GM19372 (cell line): ENCODE data around the gene COL19A1.
"Not testable (repeated sequence)": the region's sequence is repeated elsewhere in the genome, so short reads cannot be mapped to it uniquely, and the experiment has no call there.

Source experiments
- ATAC-seq: cut with Tn5 transposase; IDR thresholded peaks from one replicate; pipeline ENCODE4 v1.9.1; 2021; ENCODE audit warnings: mild to moderate bottlenecking, low read depth, moderate library complexity; ENCODE audit not compliant: unreplicated experiment

Gene COL19A1

GRCh38 chr6:69865126-69865525 lies 1.2 kb upstream of the COL19A1 start:
- ATAC-seq = no peak

- ATAC-seq = peak; percentile 39
Observed at GRCh38 chr6:69866770-69867638, 648 bp downstream of the COL19A1 start.

GRCh38 chr6:69867639-69867976 lies 1.3 kb downstream of the COL19A1 start:
- ATAC-seq = no peak

- ATAC-seq = no peak
Observed at GRCh38 chr6:69868252-69868804, 2.0 kb downstream of the COL19A1 start.

GRCh38 chr6:69868961-69869360 lies 2.6 kb downstream of the COL19A1 start:
- no peak for ATAC-seq

- ATAC-seq = no peak
Observed at GRCh38 chr6:69871107-69871506, 4.8 kb downstream of the COL19A1 start.

GRCh38 chr6:69873291-69873690 lies 6.9 kb downstream of the COL19A1 start:
- ATAC-seq = no peak

- ATAC-seq = no peak
Observed at GRCh38 chr6:69875715-69876114, 9.4 kb downstream of the COL19A1 start.

- no peak for ATAC-seq
Observed at GRCh38 chr6:69878795-69879194, 12.4 kb downstream of the COL19A1 start.

GRCh38 chr6:69880601-69881000 lies 14.2 kb downstream of the COL19A1 start:
- no peak for ATAC-seq

GRCh38 chr6:69881322-69882151 lies 15.2 kb downstream of the COL19A1 start:
- peak; percentile 76 for ATAC-seq

- no peak for ATAC-seq
Observed at GRCh38 chr6:69883551-69883950, 17.2 kb downstream of the COL19A1 start.

GRCh38 chr6:69884231-69884630 lies 17.9 kb downstream of the COL19A1 start:
- ATAC-seq = no peak

GRCh38 chr6:69887026-69887425 lies 20.7 kb downstream of the COL19A1 start:
- peak; percentile 63 for ATAC-seq

- ATAC-seq = no peak
Observed at GRCh38 chr6:69887714-69888345, 21.5 kb downstream of the COL19A1 start.

GRCh38 chr6:69888482-69889233 lies 22.3 kb downstream of the COL19A1 start:
- ATAC-seq = no peak

- not testable (repeated sequence) for ATAC-seq
Observed at GRCh38 chr6:69889234-69889974, 23.0 kb downstream of the COL19A1 start.

GRCh38 chr6:69892561-69892960 lies 26.2 kb downstream of the COL19A1 start:
- ATAC-seq = not testable (repeated sequence)

- not testable (repeated sequence) for ATAC-seq
Observed at GRCh38 chr6:69893266-69893665, 26.9 kb downstream of the COL19A1 start.
